Posterior vena cava (tissue), 2 donors: Measurements from ENCODE around the gene IGSF11. TPM values are rescaled to one million over a fixed set of nuclear protein-coding genes. Genes with fewer than 3 reads are reported as not detected.
"Not testable (repeated sequence)": the region's sequence is repeated elsewhere in the genome, so short reads cannot be mapped to it uniquely, and the experiment has no call there.

Experiments
- DNase-seq: peaks from one replicate; pipeline ENCODE4 v3.0.0-alpha.2; 2020; ENCODE audit warnings: low spot score
- intact Hi-C, 2 donors: fragments of 100-400 bp; cut with DNase I; formaldehyde crosslinking; loops; one replicate each; pipeline versions ENCODE4 v1.14.1 to v1.14.2; 2022 to 2023
- long read RNA-seq, 2 donors: library from polyadenylated mRNA; unstranded; transcript quantifications; one replicate each; pipeline ENCODE4 v2.0.0, GENCODE V29; 2020 to 2021
- total RNA-seq, 2 donors: library from RNA; stranded (reverse); fragmentation: NEBNext Ultra II Directional; extraction: Animal tissue kit (Norgen Biotek cat#: 25700); gene quantifications; one replicate each; pipeline ENCODE4 v1.2.1, GENCODE V29; 2021
- donor health status: DM: yes; HTN: yes; CAD: no.
- donor health status: DM: yes; HTN: yes; CAD: no.

Gene IGSF11, protein sequence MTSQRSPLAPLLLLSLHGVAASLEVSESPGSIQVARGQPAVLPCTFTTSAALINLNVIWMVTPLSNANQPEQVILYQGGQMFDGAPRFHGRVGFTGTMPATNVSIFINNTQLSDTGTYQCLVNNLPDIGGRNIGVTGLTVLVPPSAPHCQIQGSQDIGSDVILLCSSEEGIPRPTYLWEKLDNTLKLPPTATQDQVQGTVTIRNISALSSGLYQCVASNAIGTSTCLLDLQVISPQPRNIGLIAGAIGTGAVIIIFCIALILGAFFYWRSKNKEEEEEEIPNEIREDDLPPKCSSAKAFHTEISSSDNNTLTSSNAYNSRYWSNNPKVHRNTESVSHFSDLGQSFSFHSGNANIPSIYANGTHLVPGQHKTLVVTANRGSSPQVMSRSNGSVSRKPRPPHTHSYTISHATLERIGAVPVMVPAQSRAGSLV
- under 1 TPM; 0.46 to 0.57 TPM for total RNA-seq
- long read RNA-seq, donor 1, result 0 reads
- long read RNA-seq, donor 2, result 0 reads

DNA sequence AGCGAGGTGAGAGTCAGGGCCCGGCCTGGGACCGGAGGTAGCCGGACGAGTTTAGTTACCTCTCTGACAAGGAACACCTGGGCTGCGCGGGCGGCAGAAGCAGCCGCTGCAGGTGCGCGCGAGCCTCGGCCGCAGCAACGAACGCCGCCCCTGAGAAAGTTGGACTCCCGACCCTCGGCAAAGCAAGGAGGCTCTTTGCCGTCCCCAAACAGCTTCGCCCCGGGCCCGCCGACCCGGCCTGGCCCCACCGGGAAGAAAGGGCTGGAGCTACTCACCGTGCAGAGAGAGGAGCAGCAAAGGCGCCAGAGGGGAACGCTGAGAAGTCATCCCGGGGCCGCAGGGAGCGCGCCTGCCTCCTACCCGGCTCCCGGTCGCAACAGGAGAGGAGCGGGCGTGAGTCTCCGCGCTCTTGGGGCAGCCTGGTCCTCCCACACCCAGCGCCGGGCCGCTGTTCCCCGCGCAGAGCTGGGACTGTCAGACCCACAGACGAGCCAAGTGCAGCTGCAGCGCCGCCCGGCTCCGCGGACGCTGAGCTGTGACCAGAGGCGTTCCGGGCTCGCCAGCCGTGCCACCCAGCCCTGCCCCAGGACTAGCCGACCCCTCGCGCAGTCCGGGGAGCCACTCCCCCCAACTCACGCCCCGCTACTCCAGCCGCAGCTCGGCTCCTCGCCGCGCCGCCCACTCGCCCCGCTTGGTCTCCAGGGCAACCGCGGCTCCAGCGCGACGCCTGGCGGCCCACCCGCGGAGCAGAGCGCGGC lies at the start of gene IGSF11:
TSS of gene IGSF11 (minus strand) at position 591 of the 758 bp plus-strand sequence. CDS start at position 327, 264 bp downstream.
- intact Hi-C loops, result loop anchor here in 1 of 2 donors (10.0 kb wide), 1 partner anchor 150 kb away; no protein-coding TSS in a partner anchor
- peak; percentile 82 for DNase-seq

DNA sequence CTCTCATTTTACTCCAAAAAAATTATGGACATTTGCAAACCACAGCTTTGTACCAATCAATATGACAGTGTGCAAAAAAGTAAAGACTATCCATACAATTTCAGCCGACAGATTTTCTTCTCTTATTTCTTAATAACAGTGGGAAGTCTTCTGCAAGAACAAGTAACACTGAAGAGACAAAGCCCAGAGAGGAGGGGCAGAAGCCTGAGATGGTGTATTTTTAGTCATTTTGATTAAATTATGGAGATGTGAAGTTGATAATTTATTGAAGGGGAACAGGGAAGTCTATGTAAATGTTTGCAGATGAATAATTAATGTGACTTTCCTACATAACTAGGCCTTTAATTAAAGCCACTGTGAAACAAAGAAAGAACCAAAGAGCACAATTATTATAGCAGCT lies 45.7 kb upstream of the IGSF11 start:
- DNase-seq, result no peak
- intact Hi-C loops, result no loop called here

DNA sequence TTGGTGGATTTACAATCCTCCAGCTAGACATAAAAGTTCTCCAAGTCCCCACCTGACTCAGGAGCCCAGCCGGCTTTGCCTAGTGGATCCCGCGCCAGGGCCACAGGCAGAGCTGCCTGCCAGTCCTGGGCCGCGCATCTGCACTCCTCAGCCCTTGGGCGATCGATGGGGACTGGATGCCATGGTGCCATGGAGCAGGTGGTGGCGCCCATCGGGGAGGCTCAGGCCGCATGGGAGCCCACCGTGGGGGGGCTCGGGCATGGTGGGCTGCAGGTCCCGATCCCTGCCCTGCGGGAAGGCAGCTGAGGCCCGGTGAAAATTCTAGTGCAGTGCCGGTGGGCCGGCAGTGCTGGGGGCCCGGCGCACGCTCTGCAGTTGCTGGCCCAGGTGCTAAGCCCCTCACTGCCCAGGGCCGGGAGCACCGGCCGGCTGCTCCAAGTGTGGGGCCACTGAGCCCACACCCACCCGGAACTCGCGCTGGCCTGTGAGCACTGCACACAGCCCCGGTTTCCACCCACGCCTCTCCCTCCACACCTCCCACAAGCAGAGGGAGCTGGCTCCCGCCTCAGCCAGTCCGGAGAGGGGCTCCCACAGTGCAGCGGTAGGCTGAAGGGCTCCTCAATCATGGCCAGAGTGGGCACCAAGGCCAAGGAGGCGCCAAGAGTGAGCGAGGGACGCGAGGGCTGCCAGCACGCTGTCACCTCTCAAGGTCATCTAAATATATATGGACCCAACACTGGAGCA lies 38.8 kb upstream of the IGSF11 start:
- DNase-seq, result no peak
- intact Hi-C loops, result no loop called here

DNA sequence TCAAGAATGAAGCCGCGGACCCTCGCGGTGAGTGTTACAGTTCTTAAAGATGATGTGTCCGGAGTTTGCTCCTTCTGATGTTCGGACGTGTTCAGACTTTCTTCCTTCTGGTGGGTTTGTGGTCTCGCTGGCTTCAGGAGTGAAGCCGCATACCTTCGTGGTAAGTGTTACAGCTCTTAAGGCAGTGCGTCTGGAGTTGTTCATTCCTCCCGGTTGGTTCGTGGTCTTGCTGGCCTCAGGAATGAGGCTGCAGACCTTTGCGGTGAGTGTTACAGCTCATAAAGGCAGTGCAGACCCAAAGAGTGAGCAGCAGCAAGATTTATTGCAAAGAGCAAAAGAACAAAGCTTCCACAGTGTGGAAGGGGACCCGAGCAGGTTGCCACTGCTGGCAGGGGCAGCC lies 37.8 kb upstream of the IGSF11 start:
- intact Hi-C loops, DNase-seq: not testable (repeated sequence)

DNA sequence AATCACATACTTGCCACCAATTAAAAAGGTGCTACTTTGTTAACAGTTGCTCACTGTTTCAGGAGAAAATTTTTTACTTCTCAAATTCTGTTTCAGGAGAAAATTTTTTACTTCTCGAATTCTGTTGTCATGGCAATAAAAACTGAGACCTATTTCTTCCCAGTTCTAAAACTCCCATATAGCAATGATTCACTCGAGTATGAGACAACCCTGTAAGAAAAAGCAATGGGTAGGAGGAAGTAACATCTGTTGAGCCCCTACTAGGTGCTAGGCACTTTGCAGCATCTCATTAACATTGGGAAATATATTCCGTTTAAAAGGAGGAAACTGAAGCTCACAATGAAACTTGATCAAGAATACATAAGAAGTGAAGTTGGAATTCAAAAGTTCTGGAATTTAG lies 35.1 kb upstream of the IGSF11 start:
- no peak for DNase-seq
- intact Hi-C loops, result no loop called here

DNA sequence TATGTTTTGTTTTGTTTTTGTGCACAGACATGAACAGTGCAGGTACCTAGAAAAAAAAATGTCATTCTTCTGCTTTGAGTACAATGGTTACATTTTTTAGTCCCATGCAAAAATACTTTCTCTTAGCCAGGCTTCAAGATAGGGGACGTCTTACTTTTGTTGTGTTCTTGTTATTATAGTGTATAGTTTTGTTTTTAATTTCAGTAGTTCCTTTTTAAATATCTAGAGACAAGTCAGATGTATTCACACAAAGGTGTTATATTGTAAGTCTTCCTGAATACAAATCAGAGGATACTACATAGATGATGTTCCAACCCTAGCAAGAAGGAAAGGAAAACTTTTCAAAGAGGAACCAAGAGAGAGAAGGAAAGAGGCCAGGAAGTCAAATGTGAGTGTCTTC lies 28.8 kb upstream of the IGSF11 start:
- no peak for DNase-seq
- intact Hi-C loops, result no loop called here

DNA sequence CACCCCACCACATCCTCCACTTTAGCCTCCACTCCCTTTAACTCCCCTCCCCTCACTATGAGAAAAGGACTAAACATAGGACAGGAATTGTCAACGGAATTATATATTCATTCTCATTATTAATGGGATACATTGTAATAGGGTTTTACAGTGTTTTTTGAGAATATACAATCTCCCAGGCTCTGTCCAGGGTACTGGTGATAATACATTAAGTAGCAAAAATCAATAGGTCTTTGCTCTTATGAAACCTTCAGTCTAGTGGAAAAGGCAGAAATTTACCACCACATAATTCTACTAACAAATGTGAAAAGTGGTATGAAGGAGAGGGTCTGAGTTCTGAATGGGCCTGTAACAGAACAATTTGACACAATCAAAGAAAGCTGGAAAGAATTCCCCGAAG lies 28.2 kb upstream of the IGSF11 start:
- no peak for DNase-seq
- intact Hi-C loops, result no loop called here

DNA sequence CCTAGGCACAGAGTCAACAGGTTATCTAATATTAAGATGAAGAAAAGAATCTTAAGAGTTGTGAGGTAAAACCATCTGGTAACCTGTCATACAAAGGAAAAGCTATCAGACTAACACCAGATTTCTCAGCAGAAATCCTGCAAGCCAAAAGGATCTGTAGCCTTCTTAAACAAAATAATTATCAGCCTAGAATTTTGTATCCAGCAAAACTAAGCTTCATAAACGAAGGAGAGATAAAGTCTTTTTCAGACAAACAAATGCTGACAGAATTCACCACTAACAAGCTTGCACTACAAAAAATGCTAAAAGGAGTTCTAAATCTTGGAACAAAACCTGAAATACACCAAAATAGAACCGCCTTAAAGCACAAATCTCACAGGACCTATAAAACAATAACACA lies 9.9 kb upstream of the IGSF11 start:
- no peak for DNase-seq
- intact Hi-C loops, result no loop called here

DNA sequence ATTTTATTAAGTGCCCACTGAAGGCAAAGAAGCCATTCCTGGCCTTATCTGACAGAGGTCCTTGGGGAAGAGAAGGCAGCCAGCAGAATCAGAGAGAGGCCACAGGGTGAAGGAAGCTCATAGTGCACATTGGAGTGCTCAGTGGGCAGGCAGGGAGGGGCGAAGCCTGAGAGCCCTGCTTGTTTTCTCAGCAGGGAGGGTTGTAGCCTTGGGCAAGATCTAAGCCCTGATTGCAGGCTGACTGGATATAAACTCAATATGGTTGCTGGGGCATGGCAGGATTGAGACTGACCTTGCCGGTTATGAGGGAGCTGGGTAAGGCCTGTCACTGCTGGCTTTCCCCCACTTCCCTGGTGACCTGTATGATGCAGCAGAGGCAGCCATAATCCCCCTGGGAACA lies 7.5 kb upstream of the IGSF11 start:
- no peak for DNase-seq
- intact Hi-C loops, result no loop called here

DNA sequence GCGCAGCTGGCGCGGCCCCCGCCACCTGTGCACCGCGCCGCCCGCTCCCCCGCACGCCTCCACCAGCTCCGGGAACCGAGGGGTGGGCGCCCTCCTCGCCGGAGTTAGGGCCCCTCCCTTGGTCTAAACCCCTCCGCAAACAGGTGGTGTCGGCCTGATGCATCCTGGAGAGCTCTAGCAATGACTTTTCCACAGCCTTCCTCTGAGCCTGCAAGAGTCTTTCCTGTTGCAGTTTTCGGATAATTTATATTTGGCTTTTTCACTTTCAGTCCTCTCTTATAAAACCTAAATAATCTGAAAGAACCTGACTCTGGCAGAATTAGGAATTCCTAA lies 334 bp upstream of the IGSF11 start:
- no peak for DNase-seq
- intact Hi-C loops, result loop anchor here in 1 of 2 donors (10.0 kb wide), 1 partner anchor 150 kb away; no protein-coding TSS in a partner anchor

DNA sequence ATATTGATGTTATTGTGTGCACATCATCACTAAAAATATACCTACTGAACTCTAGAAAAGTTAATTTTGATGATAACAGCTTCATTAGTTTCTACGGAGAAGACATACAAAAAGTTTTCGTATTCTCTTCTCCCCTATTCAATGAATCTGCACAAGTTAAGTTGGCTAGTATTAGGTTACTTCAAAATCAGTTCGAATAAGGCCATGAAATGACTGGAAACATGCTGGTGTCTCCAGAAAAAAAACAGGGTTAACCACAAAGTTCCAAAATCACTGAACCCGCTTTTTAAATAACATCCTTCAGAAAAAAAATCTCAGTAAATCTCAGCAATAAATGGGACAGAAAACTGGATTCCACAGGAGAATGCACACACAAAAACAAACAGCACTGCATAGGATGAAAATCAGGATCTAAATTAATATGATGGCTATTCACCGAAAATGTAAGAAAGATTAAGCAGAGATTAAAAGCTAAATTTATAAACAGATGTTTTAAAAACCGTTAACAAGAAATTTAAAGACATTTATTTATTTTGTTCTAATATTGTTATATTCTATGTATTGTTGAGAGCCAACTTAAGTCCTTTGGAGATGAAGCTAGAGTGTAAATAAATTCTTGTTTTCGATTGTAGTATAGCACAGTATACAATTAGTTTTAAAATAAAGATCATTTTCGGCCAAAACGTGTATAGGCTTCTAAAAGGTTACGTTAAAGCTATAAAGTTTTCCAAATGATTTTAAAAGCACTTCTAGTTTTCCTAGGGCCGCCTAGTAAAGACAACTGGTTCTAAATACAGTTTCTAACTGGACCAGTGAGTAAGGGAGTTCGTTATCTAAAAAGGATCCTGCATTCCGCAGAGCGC lies 1.0 kb downstream of the IGSF11 start:
- intact Hi-C loops, result loop anchor here in 1 of 2 donors (10.0 kb wide), 1 partner anchor 149 kb away; no protein-coding TSS in a partner anchor

DNA sequence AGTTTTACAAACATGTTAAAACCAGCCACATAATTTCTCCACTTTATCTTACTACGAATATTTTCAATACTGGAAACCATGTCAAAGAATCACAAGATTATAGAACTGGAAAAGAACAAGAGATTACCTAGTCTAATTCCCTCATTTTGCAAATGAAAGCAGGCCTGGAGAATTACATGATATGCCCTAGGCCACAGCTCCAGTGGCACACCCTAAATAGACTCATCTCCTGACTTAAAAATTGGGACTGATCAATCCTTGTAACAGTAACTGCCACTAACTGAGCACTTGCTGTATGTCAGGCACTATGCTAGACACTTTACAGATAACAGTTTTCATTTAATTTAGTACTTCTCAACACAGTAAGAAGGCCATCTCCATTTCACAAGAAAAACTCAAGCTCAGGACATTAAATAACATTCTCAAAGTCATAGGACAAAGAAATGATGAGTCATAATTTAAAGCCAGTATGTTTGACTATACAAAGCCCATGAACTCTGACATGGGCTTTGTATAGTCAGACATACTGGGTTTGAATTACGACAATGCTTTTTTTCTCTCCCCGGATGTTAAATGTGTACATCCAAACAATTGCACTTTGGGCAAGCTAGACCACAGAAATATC lies 9.4 kb downstream of the IGSF11 start:
- DNase-seq, result no peak
- intact Hi-C loops, result no loop called here

More for the DNA sequence above, 1.0 kb downstream of the IGSF11 start:
- DNase-seq, result no peak

DNA sequence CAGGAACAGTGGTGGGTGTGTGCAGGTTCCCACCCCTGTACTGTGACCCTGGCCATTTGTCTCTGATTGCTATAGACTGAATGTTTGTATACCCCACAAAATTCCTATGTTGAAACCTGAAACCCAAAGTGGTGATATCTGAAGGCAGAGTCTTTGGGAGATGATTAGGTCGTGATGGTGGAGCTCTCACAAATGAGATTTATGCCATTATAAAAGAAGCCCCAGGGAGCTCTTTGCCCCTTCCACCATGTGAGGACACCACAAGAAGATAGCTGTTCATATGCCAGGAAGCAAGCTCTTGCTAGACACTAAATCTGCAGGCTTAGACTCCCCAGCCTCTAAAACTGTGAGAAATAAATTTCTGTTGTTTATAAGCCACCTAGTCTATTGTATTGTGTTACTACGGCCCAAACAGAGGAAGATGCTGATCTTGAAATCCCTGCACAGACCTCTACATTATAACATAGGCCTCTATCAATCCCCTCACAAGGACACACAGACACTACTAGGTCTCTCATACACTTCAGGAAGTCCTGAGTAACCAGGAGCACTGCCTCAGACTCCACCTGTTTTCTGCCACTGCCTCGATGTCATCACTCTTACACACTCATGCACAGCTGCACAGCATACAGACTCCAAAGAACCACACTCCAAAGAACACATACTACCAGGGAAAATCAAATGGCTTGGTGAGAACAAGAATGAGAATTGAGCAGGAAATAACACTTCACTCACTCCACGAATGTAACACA lies 14.7 kb downstream of the IGSF11 start:
- intact Hi-C loops, result no loop called here

DNA sequence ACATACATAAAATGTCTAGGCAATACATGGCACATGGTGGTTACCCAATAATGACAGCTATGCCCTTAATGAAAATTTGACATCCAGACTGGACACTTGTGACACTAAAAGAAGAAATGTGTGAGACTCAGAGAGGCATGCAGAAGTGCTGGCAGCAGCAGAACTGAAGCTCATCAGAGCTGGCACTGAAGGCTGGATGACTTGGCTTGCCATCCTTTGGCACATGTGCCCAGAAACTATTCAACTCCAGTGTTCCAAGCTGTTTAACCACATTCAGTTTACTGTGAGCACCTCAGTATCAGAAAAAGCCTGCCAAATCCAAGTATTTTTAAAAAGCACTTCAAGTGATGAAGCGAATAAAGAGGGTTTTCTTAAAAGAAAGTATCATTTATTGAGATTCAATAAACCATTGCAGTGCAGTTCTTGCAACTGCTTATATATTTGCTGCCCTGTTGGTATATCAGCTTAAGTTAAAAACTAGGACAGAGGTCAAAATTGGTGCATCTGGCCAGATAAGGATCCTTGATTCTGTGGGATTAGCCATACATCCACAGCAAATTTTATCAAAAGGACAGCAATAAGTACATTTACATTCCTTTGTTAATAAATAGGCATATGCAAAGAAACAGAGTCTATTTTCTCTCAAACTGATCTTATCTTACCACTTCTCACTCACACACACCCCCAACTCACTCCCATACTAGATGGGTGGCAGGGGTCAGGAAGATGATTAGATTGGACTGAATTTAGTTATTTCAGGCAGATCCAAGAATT lies 15.8 kb downstream of the IGSF11 start:
- intact Hi-C loops, result no loop called here
- DNase-seq, result no peak

More for the DNA sequence above, 14.7 kb downstream of the IGSF11 start:
- no peak for DNase-seq

DNA sequence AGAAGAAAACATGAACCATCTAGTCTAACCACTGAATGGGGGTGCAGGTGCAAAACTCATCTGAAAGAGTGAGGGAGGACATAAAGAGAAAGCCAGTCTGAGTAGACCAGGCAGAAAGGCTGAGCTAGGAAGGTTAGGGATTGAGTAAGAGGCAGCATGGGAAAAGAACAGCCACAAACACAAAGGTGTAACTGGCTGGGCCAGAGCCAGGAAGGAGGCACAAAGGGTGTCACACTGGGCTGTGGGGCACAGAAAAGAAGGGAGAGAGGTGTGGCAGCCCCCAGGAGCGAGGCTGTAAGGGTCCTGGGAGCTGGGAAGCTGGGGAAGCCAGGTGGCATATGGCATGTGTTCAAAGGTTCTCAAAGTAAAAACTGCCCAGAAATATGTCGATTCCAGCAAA lies 18.7 kb downstream of the IGSF11 start:
- DNase-seq, result no peak

DNA sequence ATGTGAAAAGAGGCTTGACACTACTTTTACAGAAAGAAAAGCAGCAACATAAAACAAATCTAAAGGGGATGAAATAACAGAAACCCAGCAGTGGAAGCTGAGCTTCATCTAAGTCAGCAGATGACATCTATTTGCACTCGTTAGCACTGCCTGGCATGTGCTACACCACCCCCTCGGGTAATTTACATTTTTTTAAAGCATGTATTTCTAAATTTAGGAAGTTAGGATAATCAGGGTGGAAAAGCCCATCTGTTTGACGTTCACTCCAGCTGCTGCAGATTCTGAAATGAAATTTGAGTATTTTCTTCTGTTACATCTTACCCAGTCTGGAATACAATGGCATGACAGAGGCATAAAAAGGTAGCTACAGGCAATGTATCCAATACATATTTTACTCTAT lies 20.7 kb downstream of the IGSF11 start:
- intact Hi-C loops, result no loop called here

More for the DNA sequence above, 18.7 kb downstream of the IGSF11 start:
- intact Hi-C loops, result no loop called here

DNA sequence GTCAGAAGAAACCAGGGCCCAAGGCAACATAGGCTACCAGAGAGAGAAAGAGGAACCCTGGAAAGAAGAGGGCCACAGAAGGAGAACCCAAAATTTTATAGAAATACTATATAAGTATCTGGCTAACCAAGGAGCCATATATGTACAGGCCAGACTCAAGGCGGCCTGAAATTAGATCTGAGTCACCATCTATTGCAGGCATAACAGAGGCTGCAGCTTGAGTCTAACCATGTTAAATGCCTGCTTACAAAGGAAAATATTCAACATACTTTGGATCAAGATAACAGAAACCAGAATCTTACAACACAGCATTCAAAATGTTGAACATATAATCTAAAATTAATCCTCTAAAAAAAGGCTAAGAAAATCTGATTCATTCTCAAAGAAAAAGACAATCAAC lies 23.1 kb downstream of the IGSF11 start:
- intact Hi-C loops, result no loop called here
- DNase-seq, result no peak

More for the DNA sequence above, 20.7 kb downstream of the IGSF11 start:
- no peak for DNase-seq
